ENCODE measurements around the gene STXBP2. TPM values are rescaled to one million over a fixed set of nuclear protein-coding genes. Genes with fewer than 3 reads are reported as not detected.
A peak's percentile ranks its signal among the peaks of the same experiment; 100 is the strongest.

STXBP2 gene
- total RNA-seq, 1 donor from 2014 or later = 61.6 TPM

DNA sequence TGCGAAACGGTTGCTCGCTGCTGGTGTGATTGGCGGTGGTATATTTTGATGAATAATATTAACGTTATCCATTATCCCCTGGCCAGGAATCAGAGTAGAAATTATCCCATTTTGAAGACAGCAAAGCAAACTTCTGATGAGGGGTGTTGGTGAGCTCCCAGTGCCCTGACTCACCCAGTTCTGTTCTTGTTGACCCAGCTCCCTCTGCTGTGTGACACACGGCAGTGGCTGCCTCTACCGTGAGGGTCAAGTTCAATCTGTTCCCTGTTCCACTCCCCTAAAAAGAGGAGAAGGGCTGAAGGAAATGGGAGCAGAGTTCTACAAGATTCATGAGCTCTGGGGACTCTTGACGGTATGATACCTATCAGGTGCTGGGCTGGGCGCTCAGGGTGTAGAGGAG lies 39.2 kb upstream of the STXBP2 start:
- Mint-ChIP-seq H3K27me3 (peaks cover 32% of the 10 kb centered on the region), H3K36me3 (no peaks in the 10 kb centered on the region), H3K9me3 (no peaks in the 10 kb centered on the region), H3K4me3 (peak overlapping the region; percentile 87), H3K27ac (peak overlapping the region; percentile 67), H3K4me1 (ENCODE audit: unreplicated experiment) (peaks cover 18% of the 10 kb centered on the region)
- no peak for DNase-seq (ENCODE audit: extremely low spot score, unreplicated experiment)
- TF ChIP-seq, protein P1, sequence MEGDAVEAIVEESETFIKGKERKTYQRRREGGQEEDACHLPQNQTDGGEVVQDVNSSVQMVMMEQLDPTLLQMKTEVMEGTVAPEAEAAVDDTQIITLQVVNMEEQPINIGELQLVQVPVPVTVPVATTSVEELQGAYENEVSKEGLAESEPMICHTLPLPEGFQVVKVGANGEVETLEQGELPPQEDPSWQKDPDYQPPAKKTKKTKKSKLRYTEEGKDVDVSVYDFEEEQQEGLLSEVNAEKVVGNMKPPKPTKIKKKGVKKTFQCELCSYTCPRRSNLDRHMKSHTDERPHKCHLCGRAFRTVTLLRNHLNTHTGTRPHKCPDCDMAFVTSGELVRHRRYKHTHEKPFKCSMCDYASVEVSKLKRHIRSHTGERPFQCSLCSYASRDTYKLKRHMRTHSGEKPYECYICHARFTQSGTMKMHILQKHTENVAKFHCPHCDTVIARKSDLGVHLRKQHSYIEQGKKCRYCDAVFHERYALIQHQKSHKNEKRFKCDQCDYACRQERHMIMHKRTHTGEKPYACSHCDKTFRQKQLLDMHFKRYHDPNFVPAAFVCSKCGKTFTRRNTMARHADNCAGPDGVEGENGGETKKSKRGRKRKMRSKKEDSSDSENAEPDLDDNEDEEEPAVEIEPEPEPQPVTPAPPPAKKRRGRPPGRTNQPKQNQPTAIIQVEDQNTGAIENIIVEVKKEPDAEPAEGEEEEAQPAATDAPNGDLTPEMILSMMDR (conservative IDR thresholded peaks at IDR 0.05) = no peak

DNA sequence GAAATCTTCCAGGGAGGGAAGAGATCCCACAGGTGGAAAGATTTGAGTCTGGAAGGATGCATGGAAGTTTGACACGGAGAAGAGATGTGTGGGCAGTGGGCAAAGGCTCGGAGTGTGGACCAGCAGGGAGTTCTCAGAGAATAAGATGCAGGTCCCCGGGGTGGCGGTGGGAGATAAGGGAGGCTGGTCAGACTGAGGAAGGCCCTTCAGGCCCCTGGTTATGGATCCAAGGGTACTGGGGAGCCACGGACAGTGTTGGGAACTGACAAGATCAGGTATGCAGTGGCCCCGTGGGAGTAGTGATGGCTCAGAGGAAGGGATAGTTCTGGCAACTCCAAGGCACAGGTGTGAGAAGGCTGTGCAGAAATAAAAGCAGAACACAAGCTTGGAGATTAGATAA lies 38.7 kb upstream of the STXBP2 start:
- Mint-ChIP-seq H3K9me3 (no peaks in the 10 kb centered on the region), H3K4me3 (peak overlapping the region; percentile 87), H3K36me3 (no peaks in the 10 kb centered on the region), H3K27me3 (peaks cover 32% of the 10 kb centered on the region), H3K27ac (peak overlapping the region; percentile 67), H3K4me1 (ENCODE audit: unreplicated experiment) (peaks cover 18% of the 10 kb centered on the region)
- TF ChIP-seq, protein P1 (conservative IDR thresholded peaks at IDR 0.05) = no peak
- no peak for DNase-seq (ENCODE audit: extremely low spot score, unreplicated experiment)

DNA sequence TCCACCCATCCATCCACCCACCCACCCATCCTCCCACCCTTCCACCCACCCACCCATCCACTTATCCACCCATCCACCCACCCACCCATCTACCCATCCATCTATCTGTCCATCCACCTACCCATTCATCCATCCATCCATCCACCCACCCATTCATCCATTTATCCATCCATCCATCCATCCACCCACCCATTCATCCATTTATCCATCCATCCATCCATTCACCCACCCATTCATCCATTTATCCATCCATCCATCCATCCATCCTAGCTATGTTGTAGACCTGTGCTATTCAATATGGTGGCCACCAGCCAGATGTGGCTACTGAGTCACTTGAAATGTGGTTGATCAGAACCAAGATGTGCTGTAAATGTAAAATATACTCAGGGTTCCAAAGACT lies 36.2 kb upstream of the STXBP2 start:
- H3K9me3 Mint-ChIP-seq = no peaks in the 10 kb centered on the region
- no peak for DNase-seq (ENCODE audit: extremely low spot score, unreplicated experiment)
- peaks cover 13% of the 10 kb centered on the region for H3K4me1 Mint-ChIP-seq (ENCODE audit: unreplicated experiment)
- no peak overlapping the region for H3K4me3 Mint-ChIP-seq
- peaks cover 3% of the 10 kb centered on the region for H3K36me3 Mint-ChIP-seq
- H3K27me3 Mint-ChIP-seq = peaks cover 15% of the 10 kb centered on the region
- TF ChIP-seq, protein P1 (conservative IDR thresholded peaks at IDR 0.05) = no peak
- H3K27ac Mint-ChIP-seq = no peak overlapping the region

DNA sequence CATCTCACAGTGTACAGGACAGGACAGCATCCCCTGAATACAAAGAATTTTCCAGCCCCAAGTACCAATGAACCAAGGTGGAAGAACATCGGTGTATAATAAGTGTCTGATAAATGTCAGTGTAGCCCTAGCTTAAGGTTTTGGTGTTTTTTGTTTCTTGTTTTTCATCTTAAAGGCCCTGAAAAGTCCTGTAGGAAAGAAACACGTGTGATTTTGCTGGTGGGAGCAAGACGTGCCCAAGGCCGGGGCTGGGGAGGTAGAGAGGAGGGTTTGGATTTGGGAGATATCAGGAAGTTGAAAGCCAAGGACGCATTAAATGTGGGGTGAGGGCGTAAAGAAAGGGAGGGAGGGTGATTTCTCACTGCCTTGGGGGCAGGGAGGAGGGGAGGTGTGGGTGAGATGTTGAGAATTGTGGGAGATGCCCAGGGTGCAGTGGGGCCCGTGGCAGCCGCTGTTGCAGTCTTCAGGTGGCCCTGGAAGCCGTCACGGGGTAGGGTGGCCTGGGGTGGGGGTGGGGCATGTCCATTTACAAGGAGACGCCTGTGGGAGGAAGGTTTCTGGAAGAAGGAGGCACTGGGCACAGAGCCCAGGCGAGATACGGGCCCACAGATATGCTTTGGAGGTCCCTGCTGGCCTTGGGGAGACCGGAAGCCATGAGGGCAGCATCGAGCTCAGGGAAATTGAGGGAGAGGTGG lies 34.5 kb upstream of the STXBP2 start:
- H3K9me3 Mint-ChIP-seq = no peaks in the 10 kb centered on the region
- peaks cover 4% of the 10 kb centered on the region for H3K36me3 Mint-ChIP-seq
- TF ChIP-seq, protein P1 (conservative IDR thresholded peaks at IDR 0.05) = no peak
- no peak overlapping the region for H3K27ac Mint-ChIP-seq
- peaks cover 9% of the 10 kb centered on the region for H3K27me3 Mint-ChIP-seq
- no peak overlapping the region for H3K4me3 Mint-ChIP-seq
- DNase-seq (ENCODE audit: extremely low spot score, unreplicated experiment) = no peak
- H3K4me1 Mint-ChIP-seq (ENCODE audit: unreplicated experiment) = peaks cover 9% of the 10 kb centered on the region

DNA sequence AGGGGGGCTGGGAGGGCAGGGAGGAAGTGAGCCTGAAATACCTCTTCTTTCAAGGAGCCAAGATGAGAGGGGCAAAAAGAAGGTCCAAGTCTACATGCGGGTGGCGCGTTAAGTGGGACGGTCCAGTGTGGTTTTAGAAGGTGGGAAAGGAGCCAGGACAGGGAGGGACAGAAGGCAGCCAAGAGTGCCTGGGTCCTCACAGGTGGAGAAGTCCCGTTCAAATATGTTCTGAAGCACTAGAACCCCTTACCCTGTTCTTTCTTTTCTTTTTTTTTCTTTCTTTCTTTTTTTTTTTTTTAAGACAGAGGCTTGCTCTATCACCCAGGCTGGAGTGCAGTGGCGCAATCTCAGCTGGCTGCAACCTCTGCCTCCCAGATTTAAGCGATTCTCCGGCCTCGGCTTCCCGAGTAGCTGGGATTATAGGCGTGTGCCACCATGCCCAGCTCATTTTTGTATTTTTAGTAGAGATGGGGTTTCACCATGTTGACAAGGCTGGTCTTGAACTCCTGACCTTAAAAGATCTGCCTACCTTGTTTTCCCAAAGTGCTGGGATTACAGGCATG lies 33.9 kb upstream of the STXBP2 start:
- no peak overlapping the region for H3K4me3 Mint-ChIP-seq
- H3K27ac Mint-ChIP-seq = no peak overlapping the region
- TF ChIP-seq, protein P1 (conservative IDR thresholded peaks at IDR 0.05) = no peak

More for the DNA sequence above, 33.9 kb upstream of the STXBP2 start:
- no peak for DNase-seq (ENCODE audit: extremely low spot score, unreplicated experiment)
- H3K27me3 Mint-ChIP-seq = peaks cover 3% of the 10 kb centered on the region
- peaks cover 4% of the 10 kb centered on the region for H3K36me3 Mint-ChIP-seq
- H3K4me1 Mint-ChIP-seq (ENCODE audit: unreplicated experiment) = peaks cover 3% of the 10 kb centered on the region
- no peaks in the 10 kb centered on the region for H3K9me3 Mint-ChIP-seq

Data from type B pancreatic cell (in vitro differentiated cells).